SK-N-MC (cell line): ENCODE results near the gene AHCYL1.

ENCODE experiments used
- EZH2 ChIP-seq: fragments of 200-600 bp; sonication (generic); IDR thresholded peaks from one replicate; pipeline ENCODE4 v1.6.1; 2017; ENCODE audit warnings: antibody characterized with exemption
- FOXP2 ChIP-seq: optimal IDR thresholded peaks from 2 replicates; pipeline ENCODE3; 2011; ENCODE audit warnings: mild to moderate bottlenecking, moderate library complexity; ENCODE audit not compliant: insufficient read depth; ENCODE audit errors: extremely low read length, control extremely low read depth
- POLR2AphosphoS5 ChIP-seq: IDR thresholded peaks from 2 replicates; pipeline ENCODE4 v1.6.1; 2012; ENCODE audit warnings: mild to moderate bottlenecking, low read depth, low read length, borderline replicate concordance

DNA sequence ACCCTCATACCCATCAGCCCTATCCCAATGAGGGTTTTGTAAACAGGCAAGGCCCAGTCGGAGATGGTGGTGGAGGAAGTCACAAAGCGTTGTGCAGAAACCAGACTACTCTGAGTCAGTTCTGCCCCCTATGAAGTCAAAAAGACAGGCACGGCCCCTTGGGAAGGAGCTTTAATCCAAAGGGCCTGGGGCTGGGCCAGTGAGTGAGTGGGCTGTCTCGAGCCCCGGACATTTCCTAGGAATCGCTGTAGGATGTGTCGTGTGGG is 442 bp upstream of the AHCYL1 start:
- TF ChIP-seq EZH2 (no peak), POLR2AphosphoS5 (no peak), FOXP2 (no peak)
